ENCODE results near the gene NXPH4.

NXPH4 gene

GRCh38 chr12:57273516-57273915 lies 56.9 kb downstream of the NXPH4 start:
- DNase-seq (ENCODE audit: low read depth): no peak
- TF ChIP-seq CTCF (conservative IDR thresholded peaks at IDR 0.05; ENCODE audit: low read depth, low read length): no peak
- no peak overlapping the region for H3K4me3 ChIP-seq (ENCODE audit: low read depth, low read length)

Data from choroid plexus epithelial cell (primary cell).